ENCODE measurements around the gene MRC2. TPM values are rescaled to one million over a fixed set of nuclear protein-coding genes. Genes with fewer than 3 reads are reported as not detected.

Gene MRC2
- polyA plus RNA-seq, 1 of the 3 experiments (the other 2 are of a cell fraction): 213 TPM

- no peaks in the 10 kb centered on the region for H3K27me3 ChIP-seq (ENCODE audit: insufficient read depth)
- no peaks in the 10 kb centered on the region for H3K9me3 ChIP-seq
- H3F3A ChIP-seq (replicated peaks; ENCODE audit: insufficient read depth): peaks cover 22% of the 10 kb centered on the region
- DNase-seq: no peak
- peaks cover 0 to 10% of the 10 kb centered on the region in 2 experiments; a peak in 1 of 4 replicates for H3K4me1 ChIP-seq (ENCODE audit: control insufficient read depth in 1 of 2, insufficient read depth in 2 of 2, low read depth in 1 of 2, low read length in 1 of 2)
- no peak overlapping the region for H3K4me2 ChIP-seq
- no peaks in the 10 kb centered on the region for H3K9me2 ChIP-seq
- ChIA-PET CTCF (interaction anchor here (1.7 to 8.6 kb wide), 3 partner anchors 12 to 937 kb away, joined by 5 to 67 read pairs (median 28); no protein-coding TSS in a partner anchor), POLR2A (no interaction called here)
- no peak overlapping the region for H3K9ac ChIP-seq
- H3K79me2 ChIP-seq (ENCODE audit: insufficient read depth): peaks cover 36% of the 10 kb centered on the region; the same call in 1 of the 2 replicates
- H4K20me1 ChIP-seq (ENCODE audit: insufficient read depth): peaks cover 5% of the 10 kb centered on the region; the same call in 1 of the 2 replicates
- H3K36me3 ChIP-seq (replicated peaks in 1 of 2; ENCODE audit: control insufficient read depth in 1 of 2, insufficient read depth in 2 of 2, low read length in 1 of 2): peaks cover 76 to 77% of the 10 kb centered on the region in 2 experiments
- H2AFZ ChIP-seq (ENCODE audit: low read depth): no peak overlapping the region
- 100% methylated on average over 3 of the region's 3 CpGs for WGBS (ENCODE audit: low lambda C conversion rate)
- no peak overlapping the region for H3K4me3 ChIP-seq (ENCODE audit: low read depth in 2 of 2, low read length in 1 of 2)
- H3K27ac ChIP-seq (ENCODE audit: low read depth in 2 of 2, low read length in 1 of 2): no peak overlapping the region
- TF ChIP-seq JUND (IDR thresholded peaks at IDR 0.05): no peak
- no peak for TF ChIP-seq REST (IDR thresholded peaks at IDR 0.05; ENCODE audit: low read depth, low read length)
- no peak for TF ChIP-seq USF1 (IDR thresholded peaks at IDR 0.05; ENCODE audit: borderline replicate concordance, low read depth)
- no peak for TF ChIP-seq NFIC (IDR thresholded peaks at IDR 0.05; ENCODE audit: borderline replicate concordance)
- TF ChIP-seq EP300 (IDR thresholded peaks at IDR 0.05; ENCODE audit: borderline replicate concordance in 1 of 2, low read depth in 1 of 2, low read length in 1 of 2): no peak
- no peak for TF ChIP-seq USF2 (IDR thresholded peaks at IDR 0.05; ENCODE audit: borderline replicate concordance, low read depth, low read length)
- TF ChIP-seq FOXJ3 (CRISPR knock-in tag; IDR thresholded peaks at IDR 0.05): no peak
Measured at GRCh38 chr17:62674841-62675240, 47.4 kb downstream of the MRC2 start.

GRCh38 chr17:62675260-62675659 is 47.8 kb downstream of the MRC2 start:
- POLR2A ChIA-PET: no interaction called here
- Histone ChIP-seq H3F3A (replicated peaks; ENCODE audit: insufficient read depth) (peaks cover 22% of the 10 kb centered on the region), H2AFZ (ENCODE audit: low read depth) (no peak overlapping the region), H3K4me3 (ENCODE audit: low read depth in 2 of 2, low read length in 1 of 2) (no peak overlapping the region), H3K4me1 (ENCODE audit: control insufficient read depth in 1 of 2, insufficient read depth in 2 of 2, low read depth in 1 of 2, low read length in 1 of 2) (peaks cover 0 to 10% of the 10 kb centered on the region in 2 experiments; a peak in 1 of 4 replicates), H3K9me2 (no peaks in the 10 kb centered on the region), H4K20me1 (ENCODE audit: insufficient read depth) (peaks cover 5% of the 10 kb centered on the region; the same call in 1 of the 2 replicates), H3K9ac (no peak overlapping the region), H3K9me3 (no peaks in the 10 kb centered on the region), H3K27ac (ENCODE audit: low read depth in 2 of 2, low read length in 1 of 2) (no peak overlapping the region; a peak in 1 of 4 replicates), H3K36me3 (replicated peaks in 1 of 2; ENCODE audit: control insufficient read depth in 1 of 2, insufficient read depth in 2 of 2, low read length in 1 of 2) (peaks cover 76 to 80% of the 10 kb centered on the region in 2 experiments), H3K27me3 (ENCODE audit: insufficient read depth) (no peaks in the 10 kb centered on the region), H3K79me2 (ENCODE audit: insufficient read depth) (peaks cover 36% of the 10 kb centered on the region; the same call in 1 of the 2 replicates), H3K4me2 (no peak overlapping the region)
- no peak for TF ChIP-seq GABPA (IDR thresholded peaks at IDR 0.05; ENCODE audit: low read depth)
- no peak for DNase-seq
- 93% methylated on average over 12 of the region's 12 CpGs for WGBS (ENCODE audit: low lambda C conversion rate)
- CTCF ChIA-PET: interaction anchor here (1.1 to 8.6 kb wide), 2 partner anchors 18 to 936 kb away, joined by 3 to 67 read pairs; no protein-coding TSS in a partner anchor

All from SK-N-SH (cell line).